Bronchial epithelial cell (primary cell): ENCODE results near the gene MBP. TPM values are rescaled to one million over a fixed set of nuclear protein-coding genes. Genes with fewer than 3 reads are reported as not detected.

Source experiments
- DNase-seq: peaks from one replicate; pipeline ENCODE4 v3.0.0-alpha.2; 2010; ENCODE audit warnings: low read depth
- FAIRE-seq: peaks from 2 replicates; lab custom pipeline; 2011; peaks lifted over from hg19 to GRCh38; lab: Jason Lieb, UNC
- H3K27me3 ChIP-seq: 2 replicates; pipeline ENCODE4 v1.5.1; 2011; ENCODE audit warnings: low read length; ENCODE audit not compliant: control insufficient read depth, insufficient read depth
- H3K36me3 ChIP-seq: 2 replicates; pipeline ENCODE4 v1.5.1; 2011; ENCODE audit warnings: low read length; ENCODE audit not compliant: control insufficient read depth, insufficient read depth
- H3K4me3 ChIP-seq: 2 replicates; pipeline ENCODE4 v1.5.1; 2011; ENCODE audit warnings: mild to moderate bottlenecking, low read depth, low read length, control low read depth
- total RNA-seq: library from RNA; depleted of rRNA; stranded (reverse); fragments of >200 nt; gene quantifications from 2 replicates; pipeline ENCODE4 v1.2.1, GENCODE V29; 2014
- TF ChIP-seq, protein P1 (sequence below): IDR thresholded peaks from 2 replicates; pipeline ENCODE4 v1.5.1; 2011; ENCODE audit warnings: mild to moderate bottlenecking, moderate library complexity, low read length, control low read depth, inconsistent platforms; ENCODE audit not compliant: insufficient read depth, severe bottlenecking

Gene MBP
- total RNA-seq, 1 donor from 2014 or later = 26.6 TPM

DNA sequence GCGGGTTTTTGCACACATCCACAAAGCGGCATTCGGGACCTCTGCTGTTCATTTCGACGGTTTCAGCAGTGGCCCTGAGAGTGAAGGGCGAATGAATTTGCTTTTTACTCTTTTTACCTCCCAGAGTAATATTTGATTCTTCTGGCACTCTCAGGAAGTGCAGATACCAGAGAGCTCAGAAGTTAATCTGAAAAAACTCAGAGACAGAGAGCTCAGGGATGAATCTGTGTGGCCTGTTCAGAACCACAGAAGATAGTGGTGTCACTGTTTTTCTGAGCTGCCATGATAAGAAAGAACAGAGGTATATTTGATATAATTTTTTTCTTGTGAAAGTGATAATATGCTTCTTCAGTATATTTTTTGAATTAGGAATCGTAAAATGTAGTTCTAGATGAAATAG is 129.3 kb downstream of the MBP start:
- TF ChIP-seq, protein P1, sequence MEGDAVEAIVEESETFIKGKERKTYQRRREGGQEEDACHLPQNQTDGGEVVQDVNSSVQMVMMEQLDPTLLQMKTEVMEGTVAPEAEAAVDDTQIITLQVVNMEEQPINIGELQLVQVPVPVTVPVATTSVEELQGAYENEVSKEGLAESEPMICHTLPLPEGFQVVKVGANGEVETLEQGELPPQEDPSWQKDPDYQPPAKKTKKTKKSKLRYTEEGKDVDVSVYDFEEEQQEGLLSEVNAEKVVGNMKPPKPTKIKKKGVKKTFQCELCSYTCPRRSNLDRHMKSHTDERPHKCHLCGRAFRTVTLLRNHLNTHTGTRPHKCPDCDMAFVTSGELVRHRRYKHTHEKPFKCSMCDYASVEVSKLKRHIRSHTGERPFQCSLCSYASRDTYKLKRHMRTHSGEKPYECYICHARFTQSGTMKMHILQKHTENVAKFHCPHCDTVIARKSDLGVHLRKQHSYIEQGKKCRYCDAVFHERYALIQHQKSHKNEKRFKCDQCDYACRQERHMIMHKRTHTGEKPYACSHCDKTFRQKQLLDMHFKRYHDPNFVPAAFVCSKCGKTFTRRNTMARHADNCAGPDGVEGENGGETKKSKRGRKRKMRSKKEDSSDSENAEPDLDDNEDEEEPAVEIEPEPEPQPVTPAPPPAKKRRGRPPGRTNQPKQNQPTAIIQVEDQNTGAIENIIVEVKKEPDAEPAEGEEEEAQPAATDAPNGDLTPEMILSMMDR = no peak
- Histone ChIP-seq H3K27me3 (no peaks in the 10 kb centered on the region), H3K4me3 (no peak overlapping the region), H3K36me3 (no peaks in the 10 kb centered on the region)
- FAIRE-seq = no peak
- no peak for DNase-seq

DNA sequence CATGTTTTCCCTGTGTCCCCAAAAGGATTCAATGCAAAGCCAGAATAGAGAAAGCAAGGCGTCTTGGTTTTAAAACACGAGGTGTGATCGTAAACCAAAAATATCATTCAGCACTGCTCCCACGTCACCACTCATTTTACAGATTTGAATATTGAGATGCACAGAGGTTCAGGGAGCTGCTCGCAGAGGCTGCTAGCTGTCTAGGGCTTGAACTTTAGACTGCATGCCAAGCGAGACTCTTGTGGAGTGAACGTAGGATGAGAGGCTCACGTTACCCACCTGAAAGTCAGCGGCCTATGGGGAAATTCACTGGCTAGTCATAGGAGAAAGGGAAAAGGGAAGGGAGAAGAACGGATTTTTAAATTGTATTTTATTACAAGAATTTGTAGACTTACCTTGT is 130.1 kb downstream of the MBP start:
- no peak for FAIRE-seq
- TF ChIP-seq, protein P1 = no peak
- Histone ChIP-seq H3K4me3 (no peak overlapping the region), H3K36me3 (no peaks in the 10 kb centered on the region), H3K27me3 (no peaks in the 10 kb centered on the region)
- DNase-seq = no peak

DNA sequence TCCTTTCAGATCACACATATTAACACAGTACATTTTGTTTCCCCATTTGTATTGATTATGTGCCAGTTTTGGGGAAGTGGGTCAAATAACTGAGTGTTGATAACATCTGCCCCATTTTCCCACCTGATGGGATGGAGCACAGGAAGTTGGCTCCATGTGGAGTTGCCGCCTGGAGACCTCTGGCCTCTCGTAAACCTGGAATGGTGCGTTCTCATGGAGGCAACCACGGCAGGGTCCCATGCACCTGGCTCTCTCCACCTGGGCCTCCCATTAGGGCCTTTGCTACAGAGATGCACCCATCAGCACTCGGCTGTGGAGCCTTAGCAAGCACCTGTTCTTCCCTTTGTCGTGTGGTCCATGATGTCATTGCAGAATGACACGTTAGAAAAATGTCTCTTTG is 130.6 kb downstream of the MBP start:
- TF ChIP-seq, protein P1 = no peak
- Histone ChIP-seq H3K27me3 (no peaks in the 10 kb centered on the region), H3K36me3 (no peaks in the 10 kb centered on the region), H3K4me3 (no peak overlapping the region)
- FAIRE-seq (peak; percentile 66), DNase-seq (no peak)

DNA sequence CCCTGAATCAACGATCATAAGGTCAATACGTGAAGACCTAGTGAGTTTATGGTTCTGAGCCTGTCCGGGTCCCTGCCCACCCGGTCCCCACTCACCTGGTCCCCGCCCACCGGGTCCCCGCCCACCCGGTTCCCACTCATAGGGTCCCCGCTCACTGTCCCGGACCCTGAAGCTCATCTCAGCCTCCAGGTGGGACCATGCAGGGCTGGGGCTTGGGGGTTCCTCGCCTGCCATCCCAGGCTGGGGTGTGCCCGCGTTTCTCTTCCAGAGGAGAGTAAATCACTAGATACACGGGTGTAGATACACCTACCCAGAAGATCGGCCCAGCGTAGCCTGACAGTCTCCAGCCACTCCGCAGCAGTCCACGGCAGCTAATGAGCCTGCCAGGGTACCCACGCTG is 131.5 kb downstream of the MBP start:
- H3K4me3 ChIP-seq = no peak overlapping the region
- DNase-seq (no peak), FAIRE-seq (no peak)
- no peaks in the 10 kb centered on the region for H3K36me3 ChIP-seq
- H3K27me3 ChIP-seq = no peaks in the 10 kb centered on the region
- TF ChIP-seq, protein P1 = no peak

DNA sequence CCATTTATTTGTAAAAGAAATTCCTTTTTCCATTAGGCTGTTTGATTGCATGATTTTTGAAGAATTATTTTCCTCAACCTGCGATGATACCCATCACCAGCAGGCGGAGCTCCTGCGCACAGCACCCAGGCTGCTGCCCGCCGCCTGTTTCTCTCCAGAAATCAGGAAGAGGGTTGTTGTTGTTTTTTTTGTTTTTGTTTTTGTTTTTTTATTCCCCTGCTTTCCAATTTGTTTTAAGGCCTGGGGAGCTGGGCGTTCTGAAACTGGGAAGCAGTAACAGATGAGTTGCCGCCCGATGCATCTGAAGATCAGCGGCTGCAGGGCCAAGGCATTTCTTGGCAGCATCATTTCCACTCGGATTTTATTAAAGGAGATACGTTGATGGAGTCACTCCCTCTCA is 132.1 kb downstream of the MBP start:
- no peak for FAIRE-seq
- H3K4me3 ChIP-seq = no peak overlapping the region
- H3K36me3 ChIP-seq = no peaks in the 10 kb centered on the region
- TF ChIP-seq, protein P1 = peak; percentile 89
- H3K27me3 ChIP-seq = no peaks in the 10 kb centered on the region
- peak; percentile 21 for DNase-seq

DNA sequence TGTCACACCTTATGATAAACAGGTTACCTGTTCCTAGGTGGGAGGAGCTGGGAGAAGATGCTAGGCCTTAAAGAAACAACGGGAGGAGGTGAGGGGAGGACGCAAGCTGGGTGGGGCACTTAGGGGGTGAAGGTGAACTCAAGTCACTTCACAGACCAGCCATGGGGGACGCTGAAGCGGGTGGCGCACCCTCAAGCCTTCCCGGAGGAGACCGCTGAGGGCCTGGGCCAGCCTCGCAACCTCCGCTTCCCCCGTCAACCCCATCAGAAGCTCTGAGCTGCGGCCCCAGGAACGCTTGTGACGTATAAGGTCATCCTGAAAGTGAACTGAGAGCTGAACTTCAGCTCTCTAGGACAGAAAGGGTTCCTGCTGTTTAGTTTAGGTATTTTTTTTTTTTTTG is 133.5 kb downstream of the MBP start:
- Histone ChIP-seq H3K4me3 (no peak overlapping the region), H3K27me3 (no peaks in the 10 kb centered on the region), H3K36me3 (no peaks in the 10 kb centered on the region)
- no peak for DNase-seq
- TF ChIP-seq, protein P1 = no peak
- no peak for FAIRE-seq
